Neural crest cell (in vitro differentiated cells): ENCODE results near the gene CNTN4. TPM values are rescaled to one million over a fixed set of nuclear protein-coding genes. Genes with fewer than 3 reads are reported as not detected.
"Not testable (repeated sequence)": the region's sequence is repeated elsewhere in the genome, so short reads cannot be mapped to it uniquely, and the experiment has no call there.

Experiments
- DNase-seq: peaks from one replicate; pipeline ENCODE4 v3.0.0; 2021; ENCODE audit warnings: low read depth, mixed read lengths, low spot score
- H3K27ac Mint-ChIP-seq: one replicate; pipeline ENCODE4 v1.8.0; 2021; ENCODE audit warnings: mild to moderate bottlenecking, mixed read lengths; ENCODE audit not compliant: unreplicated experiment
- H3K27me3 Mint-ChIP-seq: 2 replicates; pipeline ENCODE4 v1.8.0; 2021; ENCODE audit warnings: low read depth, mild to moderate bottlenecking, mixed read lengths
- H3K36me3 Mint-ChIP-seq: 2 replicates; pipeline ENCODE4 v1.8.0; 2021; ENCODE audit warnings: low read depth, mild to moderate bottlenecking, mixed read lengths
- H3K4me1 Mint-ChIP-seq: 2 replicates; pipeline ENCODE4 v1.8.0; 2021; ENCODE audit warnings: mixed read lengths
- H3K4me3 Mint-ChIP-seq: one replicate; pipeline ENCODE4 v1.8.0; 2021; ENCODE audit warnings: mild to moderate bottlenecking, mixed read lengths
- H3K9me3 Mint-ChIP-seq: 2 replicates; pipeline ENCODE4 v1.8.0; 2021; ENCODE audit warnings: mixed read lengths
- CTCF ChIP-seq: fragments of 200-600 bp; sonication (generic); conservative IDR thresholded peaks from 2 replicates; pipeline ENCODE4 v1.5.0; 2021; ENCODE audit warnings: antibody characterized with exemption, mild to moderate bottlenecking
- total RNA-seq: library from RNA; stranded (reverse); gene quantifications from 2 replicates; pipeline ENCODE4 v1.2.1, GENCODE V29; 2021

CNTN4 gene
- total RNA-seq, 1 donor from 2014 or later, result 2.9 TPM

- Mint-ChIP-seq H3K9me3 (no peaks in the 10 kb centered on the region), H3K4me3 (no peak overlapping the region), H3K27ac (no peak overlapping the region), H3K4me1 (no peaks in the 10 kb centered on the region), H3K27me3 (no peaks in the 10 kb centered on the region), H3K36me3 (no peaks in the 10 kb centered on the region)
- TF ChIP-seq CTCF, result no peak
- DNase-seq, result no peak
These were observed 886.8 kb downstream of the CNTN4 start for GRCh38 chr3:2985479-2985878.

GRCh38 chr3:2992534-2992933 is 893.9 kb downstream of the CNTN4 start:
- H3K9me3 Mint-ChIP-seq, result no peaks in the 10 kb centered on the region
- DNase-seq, result no peak
- H3K27me3 Mint-ChIP-seq, result peaks cover 2% of the 10 kb centered on the region
- no peak for TF ChIP-seq CTCF
- H3K36me3 Mint-ChIP-seq, result no peaks in the 10 kb centered on the region
- H3K27ac Mint-ChIP-seq, result no peak overlapping the region
- no peaks in the 10 kb centered on the region for H3K4me1 Mint-ChIP-seq
- no peak overlapping the region for H3K4me3 Mint-ChIP-seq

GRCh38 chr3:2993130-2993529 is 894.5 kb downstream of the CNTN4 start:
- not testable (repeated sequence) for H3K27me3 Mint-ChIP-seq, H3K27ac Mint-ChIP-seq, H3K9me3 Mint-ChIP-seq, H3K4me3 Mint-ChIP-seq, DNase-seq, H3K36me3 Mint-ChIP-seq, H3K4me1 Mint-ChIP-seq

- Mint-ChIP-seq H3K4me3 (no peak overlapping the region), H3K27me3 (peaks cover 2% of the 10 kb centered on the region), H3K36me3 (no peaks in the 10 kb centered on the region), H3K9me3 (no peaks in the 10 kb centered on the region), H3K27ac (no peak overlapping the region), H3K4me1 (no peaks in the 10 kb centered on the region)
- TF ChIP-seq CTCF, result no peak
- DNase-seq, result no peak
These were observed 895.1 kb downstream of the CNTN4 start for GRCh38 chr3:2993736-2994135.

- peaks cover 8% of the 10 kb centered on the region for H3K27me3 Mint-ChIP-seq
- H3K4me1 Mint-ChIP-seq, result no peaks in the 10 kb centered on the region
- H3K4me3 Mint-ChIP-seq, result no peak overlapping the region
- H3K36me3 Mint-ChIP-seq, result no peaks in the 10 kb centered on the region
- DNase-seq, result no peak
- H3K9me3 Mint-ChIP-seq, result peaks cover 6% of the 10 kb centered on the region
- no peak overlapping the region for H3K27ac Mint-ChIP-seq
- no peak for TF ChIP-seq CTCF
These were observed 896.5 kb downstream of the CNTN4 start for GRCh38 chr3:2995195-2995594.

GRCh38 chr3:3005146-3005744 is 906.6 kb downstream of the CNTN4 start:
- TF ChIP-seq CTCF, result no peak
- no peaks in the 10 kb centered on the region for H3K4me1 Mint-ChIP-seq
- no peak for DNase-seq
- no peak overlapping the region for H3K4me3 Mint-ChIP-seq
- H3K9me3 Mint-ChIP-seq, result no peaks in the 10 kb centered on the region
- no peak overlapping the region for H3K27ac Mint-ChIP-seq
- peaks cover 2% of the 10 kb centered on the region for H3K27me3 Mint-ChIP-seq
- no peaks in the 10 kb centered on the region for H3K36me3 Mint-ChIP-seq
